SK-N-DZ (cell line): ENCODE data around the gene RNF148.

Experiments
- small RNA-seq, 2 experiments: library from RNA; depleted of rRNA; stranded (forward); fragments of <200 nt; gene quantifications; one replicate each; pipeline ENCODE3, GENCODE V24; 2014

RNF148 gene

Small RNAs within 50 kb of the gene (small RNA-seq; reads per million reads assigned to genes)
- gene AC006463.1, result 0 reads per million in 2 experiments
